Fibroblast of skin of right biceps (primary cell): Measurements from ENCODE around the gene FCHSD1.
A peak's percentile ranks its signal among the peaks of the same experiment; 100 is the strongest.
"Not testable (repeated sequence)": the region's sequence is repeated elsewhere in the genome, so short reads cannot be mapped to it uniquely, and the experiment has no call there.

ENCODE experiments used
- DNase-seq: peaks from one replicate; pipeline ENCODE4 v3.0.0-alpha.2; 2013

Gene FCHSD1

GRCh38 chr5:141615991-141616720 is 35.1 kb downstream of the FCHSD1 start:
- DNase-seq, result no peak

- DNase-seq, result no peak
Observed at GRCh38 chr5:141613344-141613743, 37.9 kb downstream of the FCHSD1 start.

GRCh38 chr5:141611289-141611688 is 39.9 kb downstream of the FCHSD1 start:
- DNase-seq, result no peak

- DNase-seq, result not testable (repeated sequence)
Observed at GRCh38 chr5:141609921-141610320, 41.3 kb downstream of the FCHSD1 start.

DNA sequence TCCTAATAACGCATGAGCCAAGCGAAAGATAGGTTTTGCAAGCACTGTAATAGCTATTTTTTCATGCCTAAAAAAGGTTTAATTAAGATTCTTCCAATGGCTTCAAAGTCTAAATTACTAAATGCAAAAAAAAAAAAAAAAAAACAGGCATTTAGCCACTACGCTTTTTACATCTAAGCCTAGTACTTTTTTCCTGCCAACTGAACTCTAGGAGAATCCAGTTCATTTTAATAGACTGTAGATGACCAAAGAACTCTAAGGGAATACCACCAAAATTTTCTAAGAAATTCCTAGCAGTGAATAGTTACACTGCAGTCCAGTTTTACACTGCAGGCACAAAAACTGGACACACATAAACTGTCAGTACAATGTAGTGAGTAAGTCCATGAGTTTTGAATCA is 42.2 kb downstream of the FCHSD1 start:
- DNase-seq, result no peak

GRCh38 chr5:141608557-141608956 is 42.7 kb downstream of the FCHSD1 start:
- no peak for DNase-seq

- DNase-seq, result no peak
Observed at GRCh38 chr5:141608046-141608445, 43.2 kb downstream of the FCHSD1 start.

GRCh38 chr5:141605523-141606277 is 45.5 kb downstream of the FCHSD1 start:
- peak; percentile 49 for DNase-seq

- peak; percentile 94 for DNase-seq
Observed at GRCh38 chr5:141603923-141604717, 47.1 kb downstream of the FCHSD1 start.

GRCh38 chr5:141602606-141603005 is 48.6 kb downstream of the FCHSD1 start:
- DNase-seq, result no peak

DNA sequence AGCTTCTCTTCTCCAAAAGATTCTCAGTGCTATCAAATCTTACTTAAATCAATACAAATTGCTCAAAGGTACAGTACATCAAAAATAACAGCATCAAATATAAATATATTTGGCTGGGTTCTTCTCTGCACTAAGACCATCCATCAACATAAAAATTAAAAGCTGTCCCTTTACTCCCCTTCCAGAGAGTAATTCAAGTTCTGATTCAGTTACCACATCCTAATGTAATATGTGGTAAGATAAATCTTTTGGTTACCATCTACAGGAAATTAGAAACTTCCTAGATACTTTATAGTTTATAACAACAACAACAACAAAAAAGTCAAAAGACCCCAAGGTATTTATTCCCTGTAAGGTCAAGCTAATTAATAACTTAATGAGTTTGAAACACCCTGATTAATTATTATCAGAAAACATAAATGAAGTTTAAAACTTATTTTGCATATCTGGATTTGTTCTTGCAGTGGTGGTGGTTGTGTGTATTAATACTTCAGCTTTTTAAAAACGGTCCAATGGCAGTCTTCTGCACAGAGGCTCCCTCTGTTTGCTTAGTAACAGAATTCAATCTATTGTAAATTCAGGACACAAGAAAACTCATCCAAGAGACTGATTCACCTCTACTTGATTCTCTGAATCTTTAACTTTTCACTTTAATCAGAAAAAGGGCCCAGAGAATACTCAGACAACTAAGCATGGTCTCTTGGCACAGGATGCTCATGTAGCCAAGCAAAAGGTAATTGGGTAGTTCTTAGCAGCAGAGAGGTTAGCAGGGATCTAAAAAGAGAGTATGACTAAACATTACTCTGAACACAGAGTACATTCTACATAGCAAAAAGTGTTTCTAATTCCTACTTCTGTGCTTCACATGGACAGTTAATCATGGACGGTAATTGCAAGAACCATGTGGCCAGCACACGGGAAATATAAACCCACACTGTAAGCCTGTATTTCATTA is 52.5 kb downstream of the FCHSD1 start:
- peak; percentile 48 for DNase-seq

- DNase-seq, result no peak
Observed at GRCh38 chr5:141597814-141598213, 53.4 kb downstream of the FCHSD1 start.

- no peak for DNase-seq
Observed at GRCh38 chr5:141597394-141597793, 53.8 kb downstream of the FCHSD1 start.

DNA sequence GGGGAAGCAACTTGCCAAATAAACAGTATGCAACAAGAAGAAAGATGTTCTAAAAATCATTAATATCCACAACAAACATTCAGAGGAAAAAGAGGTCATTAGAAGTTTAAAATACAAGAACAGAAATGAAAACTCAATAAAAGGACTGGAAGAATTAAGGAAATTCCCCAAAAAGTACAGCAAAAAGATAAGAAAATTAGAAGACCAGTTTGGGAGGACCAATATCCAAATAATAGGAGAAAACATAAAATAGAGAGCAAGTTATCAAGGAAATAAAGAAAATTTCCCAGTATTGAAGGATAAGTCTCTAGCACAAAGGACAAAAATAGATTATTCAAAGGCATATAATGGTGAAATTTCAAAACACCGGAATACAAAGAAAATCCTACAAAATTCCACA is 54.4 kb downstream of the FCHSD1 start:
- no peak for DNase-seq

- no peak for DNase-seq
Observed at GRCh38 chr5:141590127-141590526, 61.1 kb downstream of the FCHSD1 start.
